MM.1S (cell line): ENCODE measurements around the gene EPS8L2.

ENCODE experiments used
- DNase-seq: peaks from one replicate; pipeline ENCODE4 v3.0.0-alpha.2; 2015
- H2AFZ ChIP-seq: fragments of 300-600 bp; sonication (generic); 2 replicates; pipeline ENCODE4 v1.6.0; 2016; ENCODE audit warnings: antibody characterized with exemption, low read length
- H3F3A ChIP-seq: fragments of 300-600 bp; sonication (generic); 2 replicates; pipeline ENCODE4 v1.6.1; 2016; ENCODE audit warnings: mild to moderate bottlenecking, antibody characterized with exemption, low read length, moderate library complexity, mixed read lengths; ENCODE audit not compliant: insufficient read depth
- H3K27ac ChIP-seq: fragments of 300-600 bp; sonication (generic); 2 replicates; pipeline ENCODE4 v1.5.1; 2016; ENCODE audit warnings: mild to moderate bottlenecking, low read length
- H3K27me3 ChIP-seq: fragments of 300-600 bp; sonication (generic); replicated peaks from 2 replicates; pipeline ENCODE4 v1.6.0; 2016; ENCODE audit warnings: low read length; ENCODE audit not compliant: insufficient read depth
- H3K36me3 ChIP-seq: fragments of 300-600 bp; sonication (generic); replicated peaks from 2 replicates; pipeline ENCODE4 v1.6.1; 2016; ENCODE audit warnings: mild to moderate bottlenecking, low read length, mixed read lengths; ENCODE audit not compliant: insufficient read depth
- H3K4me1 ChIP-seq: fragments of 300-600 bp; sonication (generic); 2 replicates; pipeline ENCODE4 v1.6.1; 2016; ENCODE audit warnings: low read length, mixed read lengths
- H3K4me2 ChIP-seq: fragments of 300-600 bp; sonication (generic); 2 replicates; pipeline ENCODE4 v1.6.0; 2016; ENCODE audit warnings: low read depth, low read length
- H3K4me3 ChIP-seq: fragments of 300-600 bp; sonication (generic); 2 replicates; pipeline ENCODE4 v1.5.1; 2016; ENCODE audit warnings: low read length, mixed read lengths
- H3K79me2 ChIP-seq: fragments of 300-600 bp; sonication (generic); 2 replicates; pipeline ENCODE4 v1.6.1; 2016; ENCODE audit warnings: mixed run types, low read length, mixed read lengths
- H3K9ac ChIP-seq: fragments of 300-600 bp; sonication (generic); 2 replicates; pipeline ENCODE4 v1.6.1; 2016; ENCODE audit warnings: low read length, mixed read lengths
- H3K9me2 ChIP-seq: fragments of 300-600 bp; sonication (generic); replicated peaks from 2 replicates; pipeline ENCODE4 v1.6.1; 2016; ENCODE audit warnings: mild to moderate bottlenecking, low read length, mixed read lengths; ENCODE audit not compliant: insufficient read depth
- H3K9me3 ChIP-seq: fragments of 300-600 bp; sonication (generic); replicated peaks from 2 replicates; pipeline ENCODE4 v1.6.1; 2016; ENCODE audit warnings: mild to moderate bottlenecking, low read length, mixed read lengths; ENCODE audit not compliant: insufficient read depth
- H4K20me1 ChIP-seq: fragments of 300-600 bp; sonication (generic); 2 replicates; pipeline ENCODE4 v1.6.1; 2016; ENCODE audit warnings: mild to moderate bottlenecking, low read length, moderate library complexity, mixed read lengths; ENCODE audit not compliant: insufficient read depth
- CTCF ChIP-seq: fragments of 300-600 bp; sonication (generic); IDR thresholded peaks from 2 replicates; pipeline ENCODE4 v1.5.1; 2016; ENCODE audit warnings: antibody characterized with exemption, low read length, mixed read lengths
- EZH2 ChIP-seq: fragments of 300-600 bp; sonication (generic); optimal IDR thresholded peaks from 2 replicates; pipeline ENCODE3; 2017; ENCODE audit warnings: low read depth, mild to moderate bottlenecking, antibody characterized with exemption, low read length, mixed read lengths
- EZH2phosphoT487 ChIP-seq: fragments of 300-600 bp; sonication (generic); IDR thresholded peaks from 2 replicates; pipeline ENCODE4 v1.6.1; 2018; ENCODE audit warnings: antibody characterized with exemption, low read length

Gene EPS8L2

GRCh38 chr11:776263-776560, 70.2 kb downstream of the EPS8L2 start:
- TF ChIP-seq EZH2 (no peak), CTCF (no peak), EZH2phosphoT487 (no peak)
- H3F3A ChIP-seq, result no peaks in the 10 kb centered on the region
- peak overlapping the region; percentile 87 for H3K4me2 ChIP-seq
- no peaks in the 10 kb centered on the region for H3K9me3 ChIP-seq
- no peak overlapping the region for H2AFZ ChIP-seq
- peak overlapping the region; percentile 0; the same call in 1 of the 2 replicates for H3K27ac ChIP-seq
- H3K4me3 ChIP-seq, result peak overlapping the region; percentile 85
- peak overlapping the region; percentile 90 for H3K9ac ChIP-seq
- H3K79me2 ChIP-seq, result peaks cover 69% of the 10 kb centered on the region
- no peaks in the 10 kb centered on the region for H3K27me3 ChIP-seq
- peaks cover 3% of the 10 kb centered on the region; the same call in 1 of the 2 replicates for H3K4me1 ChIP-seq
- no peaks in the 10 kb centered on the region for H3K9me2 ChIP-seq
- DNase-seq, result no peak
- H4K20me1 ChIP-seq, result no peaks in the 10 kb centered on the region; the same call in 1 of the 2 replicates
- H3K36me3 ChIP-seq, result peaks cover 4% of the 10 kb centered on the region

- no peaks in the 10 kb centered on the region for H3K9me3 ChIP-seq
- TF ChIP-seq CTCF, result peak; percentile 21
- no peak for TF ChIP-seq EZH2phosphoT487
- H3K4me2 ChIP-seq, result peak overlapping the region; percentile 87
- DNase-seq, result peak; percentile 41
- H4K20me1 ChIP-seq, result no peaks in the 10 kb centered on the region; the same call in 1 of the 2 replicates
- H3K9me2 ChIP-seq, result no peaks in the 10 kb centered on the region
- peaks cover 4% of the 10 kb centered on the region for H3K36me3 ChIP-seq
- peaks cover 65% of the 10 kb centered on the region for H3K79me2 ChIP-seq
- no peak overlapping the region for H2AFZ ChIP-seq
- no peaks in the 10 kb centered on the region for H3F3A ChIP-seq
- peaks cover 3% of the 10 kb centered on the region; the same call in 1 of the 2 replicates for H3K4me1 ChIP-seq
- H3K4me3 ChIP-seq, result peak overlapping the region; percentile 92
- H3K27me3 ChIP-seq, result no peaks in the 10 kb centered on the region
- peak overlapping the region; percentile 90 for H3K9ac ChIP-seq
- H3K27ac ChIP-seq, result peak overlapping the region; percentile 0; the same call in 1 of the 2 replicates
Observed at GRCh38 chr11:776561-777287, 70.7 kb downstream of the EPS8L2 start.
